SK-N-SH (cell line): Measurements from ENCODE around the gene RSAD2.

Source experiments
- EZH2phosphoT487 ChIP-seq: fragments of 200-600 bp; sonication (generic); IDR thresholded peaks from 2 replicates; pipeline ENCODE4 v1.6.1; 2017; ENCODE audit warnings: low read depth, mixed run types, mild to moderate bottlenecking, antibody characterized with exemption, moderate library complexity, borderline replicate concordance
- MXI1 ChIP-seq: IDR thresholded peaks from 2 replicates; pipeline ENCODE4 v1.6.1; 2012; ENCODE audit warnings: mild to moderate bottlenecking, low read depth, low read length, improper control_type of control experiment
- NRF1 ChIP-seq: IDR thresholded peaks from 2 replicates; pipeline ENCODE4 v1.6.1; 2012; ENCODE audit warnings: low read depth, mild to moderate bottlenecking, low read length
- RCOR1 ChIP-seq: fragments of 150-350 bp; IDR thresholded peaks from 2 replicates; pipeline ENCODE4 v1.6.1; 2017; ENCODE audit warnings: antibody characterized with exemption, low read length
- TAF1 ChIP-seq: IDR thresholded peaks from 2 replicates; pipeline ENCODE4 v1.6.1; 2012; ENCODE audit warnings: low read depth, mild to moderate bottlenecking, low read length, moderate library complexity, borderline replicate concordance
- YY1 ChIP-seq: IDR thresholded peaks from 2 replicates; pipeline ENCODE4 v1.4.0; 2012; ENCODE audit warnings: low read depth, mild to moderate bottlenecking
- TF ChIP-seq, protein P1 (sequence below): fragments of 200-600 bp; sonication (generic); IDR thresholded peaks from 2 replicates; pipeline ENCODE4 v1.6.1; 2017; ENCODE audit warnings: antibody characterized with exemption, mild to moderate bottlenecking, moderate library complexity

DNA sequence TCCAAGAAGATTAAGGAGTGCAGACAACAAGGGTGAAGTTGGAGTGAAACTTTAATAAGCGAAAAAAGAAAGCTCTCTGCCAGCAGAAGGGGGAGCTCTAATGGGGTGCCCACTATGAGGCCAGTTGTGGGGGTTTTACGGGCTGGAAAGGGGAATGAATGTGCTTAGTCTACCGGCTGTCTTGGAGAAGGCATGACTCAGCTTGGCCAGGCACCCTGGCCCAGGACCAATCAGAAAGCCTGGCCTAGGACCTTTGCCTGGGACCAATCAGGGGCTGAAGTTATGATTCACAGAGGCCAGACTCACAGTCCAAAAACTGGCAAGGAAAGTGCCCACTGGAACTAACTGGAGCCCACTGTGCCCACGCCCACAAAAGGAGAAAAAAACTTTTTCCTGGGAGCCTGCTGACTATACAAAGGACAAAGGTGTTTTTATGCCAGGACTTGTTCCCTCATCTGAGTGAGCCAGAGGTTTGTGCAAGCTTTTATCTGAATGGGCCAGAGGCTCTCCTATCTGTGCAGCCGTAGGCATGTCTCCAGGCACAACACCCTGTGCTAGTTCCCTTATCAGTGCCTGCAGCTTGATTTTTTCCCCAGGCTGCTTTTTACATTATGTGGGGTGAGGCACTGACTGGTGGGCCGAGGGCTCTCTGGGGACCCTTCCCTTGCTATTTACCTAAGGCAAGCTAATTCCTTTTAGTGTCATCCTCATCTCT lies 30.5 kb upstream of the RSAD2 start:
- TF ChIP-seq, protein P1, sequence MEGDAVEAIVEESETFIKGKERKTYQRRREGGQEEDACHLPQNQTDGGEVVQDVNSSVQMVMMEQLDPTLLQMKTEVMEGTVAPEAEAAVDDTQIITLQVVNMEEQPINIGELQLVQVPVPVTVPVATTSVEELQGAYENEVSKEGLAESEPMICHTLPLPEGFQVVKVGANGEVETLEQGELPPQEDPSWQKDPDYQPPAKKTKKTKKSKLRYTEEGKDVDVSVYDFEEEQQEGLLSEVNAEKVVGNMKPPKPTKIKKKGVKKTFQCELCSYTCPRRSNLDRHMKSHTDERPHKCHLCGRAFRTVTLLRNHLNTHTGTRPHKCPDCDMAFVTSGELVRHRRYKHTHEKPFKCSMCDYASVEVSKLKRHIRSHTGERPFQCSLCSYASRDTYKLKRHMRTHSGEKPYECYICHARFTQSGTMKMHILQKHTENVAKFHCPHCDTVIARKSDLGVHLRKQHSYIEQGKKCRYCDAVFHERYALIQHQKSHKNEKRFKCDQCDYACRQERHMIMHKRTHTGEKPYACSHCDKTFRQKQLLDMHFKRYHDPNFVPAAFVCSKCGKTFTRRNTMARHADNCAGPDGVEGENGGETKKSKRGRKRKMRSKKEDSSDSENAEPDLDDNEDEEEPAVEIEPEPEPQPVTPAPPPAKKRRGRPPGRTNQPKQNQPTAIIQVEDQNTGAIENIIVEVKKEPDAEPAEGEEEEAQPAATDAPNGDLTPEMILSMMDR, result no peak
- TF ChIP-seq NRF1, result no peak
- TF ChIP-seq EZH2phosphoT487, result no peak
- TF ChIP-seq TAF1, result no peak
- no peak for TF ChIP-seq MXI1
- no peak for TF ChIP-seq RCOR1
- no peak for TF ChIP-seq YY1
